ENCODE results near the gene EDN3. TPM values are rescaled to one million over a fixed set of nuclear protein-coding genes. Genes with fewer than 3 reads are reported as not detected.

EDN3 gene
- total RNA-seq, 4 donors from 2014 or later: 3.7 to 18.0 (median 11.7) TPM

- no peaks in the 10 kb centered on the region for H3K36me3 ChIP-seq
- TF ChIP-seq POLR2AphosphoS5 (IDR thresholded peaks at IDR 0.05): no peak
- TF ChIP-seq EP300 (IDR thresholded peaks at IDR 0.05): no peak
- no peak for TF ChIP-seq CTCF (IDR thresholded peaks at IDR 0.05)
- H3K4me3 ChIP-seq: no peak overlapping the region
- intact Hi-C loops (cut with DNase I): no loop called here
- DNase-seq (ENCODE audit: extremely low spot score): no peak
- H3K4me1 ChIP-seq: no peaks in the 10 kb centered on the region
- 46% methylated on average over 1 of the region's 1 CpG for WGBS
- no peaks in the 10 kb centered on the region for H3K27me3 ChIP-seq
- no peak overlapping the region for H3K27ac ChIP-seq (replicated peaks in 1 of 4)
- no peaks in the 10 kb centered on the region for H3K9me3 ChIP-seq
Measured at GRCh38 chr20:59349277-59349676, 48.9 kb downstream of the EDN3 start.

GRCh38 chr20:59350330-59351156 lies 50.1 kb downstream of the EDN3 start:
- Histone ChIP-seq H3K4me1 (no peaks in the 10 kb centered on the region), H3K36me3 (no peaks in the 10 kb centered on the region), H3K9me3 (no peaks in the 10 kb centered on the region), H3K4me3 (no peak overlapping the region), H3K27ac (replicated peaks in 1 of 4) (no peak overlapping the region), H3K27me3 (peaks cover 0 to 10% (median 0%) of the 10 kb centered on the region in 4 donors)
- intact Hi-C loops (cut with DNase I): no loop called here
- no peak for DNase-seq (ENCODE audit: extremely low spot score)
- TF ChIP-seq EP300 (IDR thresholded peaks at IDR 0.05): no peak
- no peak for TF ChIP-seq POLR2AphosphoS5 (IDR thresholded peaks at IDR 0.05)
- no peak for TF ChIP-seq CTCF (IDR thresholded peaks at IDR 0.05)
- TF ChIP-seq POLR2A (IDR thresholded peaks at IDR 0.05; ENCODE audit: low read depth): no peak
- WGBS: 43% methylated on average over 10 of the region's 10 CpGs

GRCh38 chr20:59351157-59352040 lies 51.0 kb downstream of the EDN3 start:
- H3K36me3 ChIP-seq: no peaks in the 10 kb centered on the region
- WGBS: 70% methylated on average over 10 of the region's 10 CpGs
- H3K4me3 ChIP-seq: no peak overlapping the region
- H3K27ac ChIP-seq (replicated peaks in 1 of 4): no peak overlapping the region
- DNase-seq (ENCODE audit: extremely low spot score): no peak
- no peaks in the 10 kb centered on the region for H3K9me3 ChIP-seq
- intact Hi-C loops (cut with DNase I): no loop called here
- H3K27me3 ChIP-seq: peaks cover 0 to 15% (median 0%) of the 10 kb centered on the region in 4 donors
- TF ChIP-seq POLR2AphosphoS5 (IDR thresholded peaks at IDR 0.05) (no peak), CTCF (IDR thresholded peaks at IDR 0.05) (no peak), EP300 (IDR thresholded peaks at IDR 0.05) (no peak), POLR2A (IDR thresholded peaks at IDR 0.05; ENCODE audit: low read depth) (no peak)
- H3K4me1 ChIP-seq: no peaks in the 10 kb centered on the region

- Histone ChIP-seq H3K4me1 (no peaks in the 10 kb centered on the region), H3K36me3 (no peaks in the 10 kb centered on the region), H3K4me3 (no peak overlapping the region), H3K9me3 (no peaks in the 10 kb centered on the region), H3K27ac (replicated peaks in 1 of 4) (no peak overlapping the region), H3K27me3 (peaks cover 0 to 23% (median under 1%) of the 10 kb centered on the region in 4 donors)
- TF ChIP-seq EP300 (IDR thresholded peaks at IDR 0.05) (no peak), POLR2AphosphoS5 (IDR thresholded peaks at IDR 0.05) (no peak), POLR2A (IDR thresholded peaks at IDR 0.05; ENCODE audit: low read depth) (no peak), CTCF (IDR thresholded peaks at IDR 0.05) (no peak)
- no peak for DNase-seq (ENCODE audit: extremely low spot score)
- WGBS: 94% methylated on average over 4 of the region's 4 CpGs
- intact Hi-C loops (cut with DNase I): no loop called here
Measured at GRCh38 chr20:59352541-59352940, 52.1 kb downstream of the EDN3 start.
